IMR-90 (cell line): Measurements from ENCODE around the gene ABHD17B. TPM values are rescaled to one million over a fixed set of nuclear protein-coding genes. Genes with fewer than 3 reads are reported as not detected.

ENCODE experiments used
- ATAC-seq: fragments of 200-7000 bp; cut with Tn5 transposase; 2 replicates; pipeline ENCODE4 v1.9.1; 2020; ENCODE audit warnings: low read depth, mild to moderate bottlenecking, moderate library complexity
- BruUV-seq: library from RNA; stranded (reverse); fragments of 400-500 nt; replicated peaks from 2 replicates; lab custom pipeline; 2021; lab: Mats Ljungman, UMichigan
- CTCF ChIA-PET: fragments of 300-600 bp; formaldehyde crosslinking; extraction: SDS; loops from one replicate; lab custom pipeline; 2021; ENCODE audit warnings: antibody characterized with exemption; lab: Yijun Ruan, JAX
- POLR2A ChIA-PET: fragments of 300-600 bp; sonication (Branson Sonifier 250); formaldehyde crosslinking; loops from one replicate; lab custom pipeline; 2022; ENCODE audit warnings: antibody characterized with exemption; ENCODE audit not compliant: unreplicated experiment; lab: Charles Lee
- DNase-seq: peaks from one replicate; pipeline ENCODE4 v3.0.0; 2013
- H2AFZ ChIP-seq: replicated peaks from 2 replicates; pipeline ENCODE3; 2013; ENCODE audit warnings: low read length, mild to moderate bottlenecking; ENCODE audit not compliant: poor library complexity
- H2AK5ac ChIP-seq: 2 replicates; pipeline ENCODE4 v1.6.1; 2013; ENCODE audit warnings: low read depth, low read length, inconsistent platforms
- H2AK9ac ChIP-seq: replicated peaks from 2 replicates; pipeline ENCODE3; 2013; ENCODE audit warnings: mild to moderate bottlenecking, low read depth, low read length, moderate library complexity; ENCODE audit not compliant: poor library complexity
- H2BK120ac ChIP-seq: 2 replicates; pipeline ENCODE4 v1.6.1; 2013; ENCODE audit warnings: low read depth, low read length, inconsistent platforms
- H2BK15ac ChIP-seq: 3 replicates; pipeline ENCODE4 v1.6.1; 2013; ENCODE audit warnings: low read depth, low read length, inconsistent platforms
- H2BK20ac ChIP-seq: 2 replicates; pipeline ENCODE4 v1.6.1; 2013; ENCODE audit warnings: low read depth, mild to moderate bottlenecking, inconsistent platforms, low read length, moderate library complexity
- H2BK5ac ChIP-seq: 2 replicates; pipeline ENCODE4 v1.6.1; 2013; ENCODE audit warnings: mild to moderate bottlenecking, low read depth, low read length, inconsistent platforms; ENCODE audit not compliant: poor library complexity, severe bottlenecking
- H3K14ac ChIP-seq: replicated peaks from 2 replicates; pipeline ENCODE4 v1.6.1; 2013; ENCODE audit warnings: low read depth, low read length, inconsistent platforms
- H3K18ac ChIP-seq: 2 replicates; pipeline ENCODE4 v1.6.1; 2013; ENCODE audit warnings: low read depth, low read length, control low read depth
- H3K23ac ChIP-seq: 2 replicates; pipeline ENCODE4 v1.6.1; 2013; ENCODE audit warnings: low read depth, low read length, inconsistent platforms
- H3K27ac ChIP-seq: 2 replicates; pipeline ENCODE4 v1.5.1; 2013; ENCODE audit warnings: mild to moderate bottlenecking, control low read depth, low read length; ENCODE audit not compliant: insufficient read depth
- H3K27me3 ChIP-seq: 2 replicates; pipeline ENCODE4 v1.6.1; 2013; ENCODE audit warnings: low read length; ENCODE audit not compliant: control insufficient read depth, insufficient read depth
- H3K36me3 ChIP-seq: 2 replicates; pipeline ENCODE4 v1.6.1; 2013; ENCODE audit warnings: low read length, mixed read lengths; ENCODE audit not compliant: control insufficient read depth, insufficient read depth
- H3K4ac ChIP-seq: 2 replicates; pipeline ENCODE4 v1.6.1; 2013; ENCODE audit warnings: low read depth, low read length, inconsistent platforms
- H3K4me1 ChIP-seq: 2 replicates; pipeline ENCODE4 v1.6.1; 2013; ENCODE audit warnings: low read length, mixed read lengths; ENCODE audit not compliant: control insufficient read depth, insufficient read depth
- H3K4me2 ChIP-seq: 2 replicates; pipeline ENCODE4 v1.6.1; 2013; ENCODE audit warnings: low read depth, mild to moderate bottlenecking, control low read depth, low read length, moderate library complexity
- H3K4me3 ChIP-seq: 2 replicates; pipeline ENCODE4 v1.5.1; 2013; ENCODE audit warnings: low read depth, mild to moderate bottlenecking, control low read depth, low read length, moderate library complexity; ENCODE audit not compliant: insufficient read depth
- H3K56ac ChIP-seq: 2 replicates; pipeline ENCODE4 v1.6.1; 2013; ENCODE audit warnings: low read length, inconsistent platforms; ENCODE audit not compliant: insufficient read depth; ENCODE audit errors: extremely low read depth
- H3K79me1 ChIP-seq, 2 experiments: 2 replicates each; pipeline ENCODE4 v1.6.1; 2013; ENCODE audit warnings: low read length in 2 of 2, inconsistent platforms in 1 of 2, low read depth in 1 of 2
- H3K9ac ChIP-seq: 2 replicates; pipeline ENCODE4 v1.6.1; 2013; ENCODE audit warnings: low read depth, low read length, control low read depth
- H3K9me1 ChIP-seq: 2 replicates; pipeline ENCODE4 v1.6.1; 2013; ENCODE audit warnings: low read length, inconsistent platforms; ENCODE audit not compliant: insufficient read depth
- H3K9me3 ChIP-seq: 2 replicates; pipeline ENCODE4 v1.6.1; 2013; ENCODE audit warnings: low read length; ENCODE audit not compliant: control insufficient read depth, insufficient read depth
- H4K20me1 ChIP-seq: 2 replicates; pipeline ENCODE4 v1.6.1; 2013; ENCODE audit warnings: low read length, inconsistent platforms; ENCODE audit not compliant: insufficient read depth
- H4K5ac ChIP-seq: 2 replicates; pipeline ENCODE4 v1.6.1; 2013; ENCODE audit warnings: mild to moderate bottlenecking, low read depth, low read length, control low read depth
- H4K8ac ChIP-seq, 2 experiments: 2 replicates each; pipeline ENCODE4 v1.6.1; 2013; ENCODE audit warnings: low read depth in 2 of 2, low read length in 2 of 2, control low read depth in 1 of 2, inconsistent platforms in 1 of 2
- H4K91ac ChIP-seq: 2 replicates; pipeline ENCODE4 v1.6.1; 2013; ENCODE audit warnings: low read depth, low read length, inconsistent platforms; ENCODE audit not compliant: insufficient read depth
- BHLHE40 ChIP-seq: fragments of 150-350 bp; IDR thresholded peaks from 2 replicates; pipeline ENCODE4 v1.6.1; 2016; ENCODE audit warnings: mild to moderate bottlenecking, low read depth, low read length
- CEBPB ChIP-seq: IDR thresholded peaks from 2 replicates; pipeline ENCODE4 v1.6.1; 2012; ENCODE audit warnings: low read depth, low read length, improper control_type of control experiment
- CHD1 ChIP-seq: IDR thresholded peaks from 2 replicates; pipeline ENCODE4 v1.6.1; 2012; ENCODE audit warnings: low read depth, low read length, improper control_type of control experiment
- CTCF ChIP-seq: conservative IDR thresholded peaks from 2 replicates; pipeline ENCODE4 v1.5.1; 2012; ENCODE audit warnings: mild to moderate bottlenecking, low read depth, low read length, improper control_type of control experiment
- FOS ChIP-seq: fragments of 150-350 bp; IDR thresholded peaks from 2 replicates; pipeline ENCODE4 v1.6.1; 2016; ENCODE audit warnings: low read depth, low read length
- MAFK ChIP-seq: IDR thresholded peaks from 2 replicates; pipeline ENCODE4 v1.6.1; 2012; ENCODE audit warnings: low read depth, low read length, improper control_type of control experiment
- MAZ ChIP-seq: IDR thresholded peaks from 2 replicates; pipeline ENCODE4 v1.6.1; 2012; ENCODE audit warnings: low read depth, mild to moderate bottlenecking, low read length, improper control_type of control experiment, moderate library complexity, borderline replicate concordance
- MXI1 ChIP-seq: IDR thresholded peaks from 2 replicates; pipeline ENCODE4 v1.6.1; 2012; ENCODE audit warnings: low read depth, mild to moderate bottlenecking, low read length, moderate library complexity, borderline replicate concordance
- POLR2A ChIP-seq: IDR thresholded peaks from 2 replicates; pipeline ENCODE4 v1.6.1; 2012; ENCODE audit warnings: mild to moderate bottlenecking, low read depth, low read length
- RCOR1 ChIP-seq: IDR thresholded peaks from 2 replicates; pipeline ENCODE4 v1.6.1; 2012; ENCODE audit warnings: mild to moderate bottlenecking, low read length, improper control_type of control experiment; ENCODE audit not compliant: insufficient replicate concordance
- RFX5 ChIP-seq: IDR thresholded peaks from 2 replicates; pipeline ENCODE4 v1.8.0; 2012; ENCODE audit warnings: low read depth, mild to moderate bottlenecking, low read length, moderate library complexity
- SMC3 ChIP-seq: fragments of 150-350 bp; IDR thresholded peaks from 2 replicates; pipeline ENCODE4 v1.6.1; 2016; ENCODE audit warnings: low read depth, mild to moderate bottlenecking, antibody characterized with exemption, low read length, moderate library complexity
- USF2 ChIP-seq: fragments of 150-350 bp; IDR thresholded peaks from 2 replicates; pipeline ENCODE4 v1.6.1; 2017; ENCODE audit warnings: mild to moderate bottlenecking, antibody characterized with exemption, low read length, low read depth
- dilution Hi-C: fragments of 300-500 bp; cut with HindIII; formaldehyde crosslinking; loops from one replicate; pipeline ENCODE4 v1.14.3; 2018; ENCODE audit warnings: low sequenced_read_pairs; ENCODE audit not compliant: unreplicated experiment
- in situ Hi-C: fragments of 300-500 bp; cut with MboI; formaldehyde crosslinking; loops from 3 replicates; pipeline ENCODE4 v1.14.3; 2019; ENCODE audit warnings: low sequenced_read_pairs, inconsistent platforms, mixed read lengths
- intact Hi-C: fragments of 100-400 bp; cut with micrococcal nuclease; formaldehyde crosslinking; loops from 2 replicates; pipeline ENCODE4 v1.10.0; 2022
- polyA plus RNA-seq, 3 experiments: library from polyadenylated mRNA; depleted of rRNA; stranded (reverse); fragments of >200 nt; gene quantifications; 2 replicates each; pipeline ENCODE4 v1.2.3, GENCODE V29; 2012; ENCODE audit warnings: low replicate concordance in 1 of 3
- total RNA-seq: library from RNA; depleted of rRNA; stranded (reverse); fragments of >200 nt; gene quantifications from 2 replicates; pipeline ENCODE4 v1.2.3, GENCODE V29; 2012
- TF ChIP-seq, protein P1 (sequence below): fragments of 150-350 bp; IDR thresholded peaks from 2 replicates; pipeline ENCODE4 v1.6.1; 2016; ENCODE audit warnings: low read depth, mild to moderate bottlenecking, low read length, moderate library complexity, borderline replicate concordance

Gene ABHD17B
- total and polyA plus RNA-seq, 2 of the 4 experiments (the other 2 are of a cell fraction): 7.5 to 16.8 TPM

DNA sequence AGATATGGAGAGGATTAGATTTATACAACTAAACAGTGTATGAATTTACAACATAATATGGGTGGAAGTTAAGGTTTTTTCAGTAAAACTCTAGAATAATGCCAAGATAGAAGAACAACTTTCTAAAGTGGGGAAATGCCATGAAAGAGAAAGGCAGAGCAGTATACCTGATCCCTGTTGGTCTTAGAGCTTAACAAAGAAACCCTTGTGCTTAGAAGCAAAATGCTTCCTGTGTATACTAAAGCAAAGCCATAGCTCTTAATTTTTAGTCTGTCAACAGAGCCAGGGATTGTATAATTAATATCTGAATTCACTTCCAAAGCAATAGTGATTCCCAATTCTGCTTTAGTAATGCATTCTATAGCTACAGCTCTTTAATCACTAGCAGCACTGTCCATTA lies 14.8 kb upstream of the ABHD17B start:
- Histone ChIP-seq H2AFZ (no peak overlapping the region), H3K27ac (no peak overlapping the region), H3K9ac (no peak overlapping the region), H3K23ac (no peak overlapping the region), H4K5ac (no peak overlapping the region), H2AK9ac (no peak overlapping the region), H3K56ac (no peak overlapping the region), H4K8ac (no peak overlapping the region), H3K9me1 (0 out of 2 replicates have a peak, but pooled peaks cover 3% of the 10 kb centered on the region), H3K9me3 (no peaks in the 10 kb centered on the region), H4K91ac (no peak overlapping the region), H2BK15ac (no peak overlapping the region), H3K27me3 (no peaks in the 10 kb centered on the region), H3K14ac (no peak overlapping the region), H3K36me3 (no peaks in the 10 kb centered on the region), H2BK120ac (no peak overlapping the region), H3K18ac (no peak overlapping the region), H3K79me1 (peaks cover 8 to 30% of the 10 kb centered on the region in 2 experiments; a peak in 3 of 4 replicates), H2BK20ac (no peak overlapping the region), H3K4me1 (no peaks in the 10 kb centered on the region; the same call in 1 of the 2 replicates), H3K4me3 (no peak overlapping the region), H3K4ac (no peak overlapping the region), H2AK5ac (no peak overlapping the region), H3K4me2 (no peak overlapping the region), H2BK5ac (no peak overlapping the region), H4K20me1 (peaks cover 4% of the 10 kb centered on the region; the same call in 1 of the 2 replicates)
- in situ Hi-C loops: no loop called here
- ATAC-seq: no peak
- BruUV-seq: no TSS peak
- ChIA-PET POLR2A (no interaction called here), CTCF (interaction anchor here (1.2 to 1.7 kb wide), 2 partner anchors 11 to 59 kb away, joined by 3 to 5 read pairs; no protein-coding TSS in a partner anchor)
- DNase-seq: no peak
- dilution Hi-C loops: no loop called here
- no peak for TF ChIP-seq USF2
- no peak for TF ChIP-seq MAZ
- no peak for TF ChIP-seq BHLHE40
- TF ChIP-seq MAFK: no peak
- no peak for TF ChIP-seq CHD1
- no peak for TF ChIP-seq POLR2A
- no peak for TF ChIP-seq FOS
- no peak for TF ChIP-seq SMC3
- no peak for TF ChIP-seq RCOR1
- no peak for TF ChIP-seq RFX5
- TF ChIP-seq CTCF: no peak
- TF ChIP-seq, protein P1, sequence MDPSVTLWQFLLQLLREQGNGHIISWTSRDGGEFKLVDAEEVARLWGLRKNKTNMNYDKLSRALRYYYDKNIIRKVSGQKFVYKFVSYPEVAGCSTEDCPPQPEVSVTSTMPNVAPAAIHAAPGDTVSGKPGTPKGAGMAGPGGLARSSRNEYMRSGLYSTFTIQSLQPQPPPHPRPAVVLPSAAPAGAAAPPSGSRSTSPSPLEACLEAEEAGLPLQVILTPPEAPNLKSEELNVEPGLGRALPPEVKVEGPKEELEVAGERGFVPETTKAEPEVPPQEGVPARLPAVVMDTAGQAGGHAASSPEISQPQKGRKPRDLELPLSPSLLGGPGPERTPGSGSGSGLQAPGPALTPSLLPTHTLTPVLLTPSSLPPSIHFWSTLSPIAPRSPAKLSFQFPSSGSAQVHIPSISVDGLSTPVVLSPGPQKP: no peak
- no peak for TF ChIP-seq MXI1
- TF ChIP-seq CEBPB: no peak
- intact Hi-C loops: no loop called here
